GM12878 (cell line): ENCODE measurements around the gene ANO3. TPM values are rescaled to one million over a fixed set of nuclear protein-coding genes. Genes with fewer than 3 reads are reported as not detected.

Experiments used
- ATAC-seq: fragments of 200-7000 bp; cut with Tn5 transposase; 3 replicates; pipeline ENCODE4 v1.9.1; 2020; ENCODE audit warnings: mild to moderate bottlenecking, moderate library complexity
- BruUV-seq: library from RNA; stranded (reverse); fragments of 400-500 nt; replicated peaks from 2 replicates; lab custom pipeline; 2021; lab: Mats Ljungman, UMichigan
- CTCF ChIA-PET: fragments of 300-600 bp; sonication (Branson Sonifier 250); formaldehyde crosslinking; extraction: SDS; loops from one replicate; lab custom pipeline; 2021; ENCODE audit warnings: inconsistent platforms; lab: Yijun Ruan, JAX
- POLR2A ChIA-PET: fragments of 350-600 bp; formaldehyde crosslinking; extraction: SDS; loops from one replicate; lab custom pipeline; 2021; ENCODE audit warnings: inconsistent platforms; lab: Charles Lee
- RAD21 ChIA-PET: fragments of 300-600 bp; sonication (Branson Sonifier 250); formaldehyde crosslinking; loops from one replicate; lab custom pipeline; 2023; ENCODE audit warnings: antibody characterized with exemption; ENCODE audit not compliant: unreplicated experiment; lab: Charles Lee
- SMC1A ChIA-PET: fragments of 300-600 bp; sonication (Branson Sonifier 250); formaldehyde crosslinking; loops from one replicate; lab custom pipeline; 2023; ENCODE audit not compliant: unreplicated experiment, uncharacterized antibody; lab: Charles Lee
- DNase-seq: peaks from one replicate; pipeline ENCODE4 v3.0.0-alpha.2; 2011; ENCODE audit warnings: low read depth, low spot score
- FAIRE-seq: peaks from 3 replicates; lab custom pipeline; 2011; peaks lifted over from hg19 to GRCh38; lab: Jason Lieb, UNC
- H2AFZ ChIP-seq: 2 replicates; pipeline ENCODE4 v1.6.0; 2011; ENCODE audit warnings: low read depth, low read length, control low read depth; ENCODE audit not compliant: control insufficient read depth
- H3K27ac ChIP-seq: 2 replicates; pipeline ENCODE4 v1.5.1; 2011; ENCODE audit warnings: control low read depth; ENCODE audit not compliant: control insufficient read depth, insufficient read depth
- H3K27me3 ChIP-seq, 2 experiments: replicated peaks in 1 of 2; 2 replicates each; pipeline versions ENCODE4 v1.6.0 to v1.6.1; 2011; ENCODE audit warnings: low read length in 1 of 2; ENCODE audit not compliant: control insufficient read depth in 2 of 2, insufficient read depth in 2 of 2
- H3K36me3 ChIP-seq, 2 experiments: 2 replicates each; pipeline ENCODE4 v1.5.1; 2011; ENCODE audit warnings: low read length in 1 of 2; ENCODE audit not compliant: control insufficient read depth in 2 of 2, insufficient read depth in 2 of 2
- H3K4me1 ChIP-seq: 2 replicates; pipeline ENCODE4 v1.6.1; 2011; ENCODE audit warnings: mild to moderate bottlenecking, low read length, moderate library complexity, mixed read lengths; ENCODE audit not compliant: control insufficient read depth, insufficient read depth
- H3K4me2 ChIP-seq: 2 replicates; pipeline ENCODE4 v1.6.0; 2011; ENCODE audit warnings: control low read depth; ENCODE audit not compliant: control insufficient read depth, insufficient read depth
- H3K4me3 ChIP-seq: fragments of 200-600 bp; sonication (generic); 2 replicates; pipeline ENCODE4 v1.5.1; 2016
- H3K79me2 ChIP-seq: 2 replicates; pipeline ENCODE4 v1.6.0; 2011; ENCODE audit warnings: low read length; ENCODE audit not compliant: control insufficient read depth, insufficient read depth
- H3K9ac ChIP-seq: 2 replicates; pipeline ENCODE4 v1.8.0; 2011; ENCODE audit warnings: low read length, control low read depth, mixed read lengths; ENCODE audit not compliant: control insufficient read depth, insufficient read depth
- H3K9me3 ChIP-seq: replicated peaks from 3 replicates; pipeline ENCODE4 v1.5.1; 2011; ENCODE audit warnings: mild to moderate bottlenecking, low read length; ENCODE audit not compliant: control insufficient read depth, insufficient read depth
- H4K20me1 ChIP-seq: 2 replicates; pipeline ENCODE4 v1.6.0; 2011; ENCODE audit not compliant: control insufficient read depth, insufficient read depth
- ASH2L ChIP-seq: fragments of 300-600, 200-600 bp; sonication (generic); IDR thresholded peaks from 2 replicates; pipeline ENCODE4 v1.6.1; 2017; ENCODE audit warnings: low read depth, mild to moderate bottlenecking, borderline replicate concordance
- CREM ChIP-seq: IDR thresholded peaks from 2 replicates; pipeline ENCODE4 v1.6.1; 2014; ENCODE audit warnings: antibody characterized with exemption, low read depth
- EZH2 ChIP-seq: IDR thresholded peaks from 2 replicates; pipeline ENCODE4 v1.6.1; 2012; ENCODE audit warnings: low read depth, mild to moderate bottlenecking, control low read depth, inconsistent platforms, low read length, borderline replicate concordance; ENCODE audit not compliant: control insufficient read depth
- GABPA ChIP-seq: IDR thresholded peaks from 2 replicates; pipeline ENCODE4 v1.6.1; 2014; ENCODE audit warnings: antibody characterized with exemption, low read depth, mild to moderate bottlenecking, inconsistent platforms
- KAT2A ChIP-seq: conservative IDR thresholded peaks from 2 replicates; pipeline ENCODE4 v1.6.1; 2011; ENCODE audit warnings: low read depth, low read length; ENCODE audit not compliant: control insufficient read depth
- LARP7 ChIP-seq: fragments of 450-650 bp; IDR thresholded peaks from 2 replicates; pipeline ENCODE4 v1.6.1; 2017; ENCODE audit warnings: mild to moderate bottlenecking
- MTA3 ChIP-seq: IDR thresholded peaks from 2 replicates; pipeline ENCODE4 v1.6.1; 2012; ENCODE audit warnings: low read length, inconsistent platforms, borderline replicate concordance
- MYB ChIP-seq: fragments of 150-350 bp; IDR thresholded peaks from 2 replicates; pipeline ENCODE4 v1.6.1; 2014; ENCODE audit warnings: mild to moderate bottlenecking, low read depth, low read length, borderline replicate concordance
- NFXL1 ChIP-seq: fragments of 450-650 bp; IDR thresholded peaks from 2 replicates; pipeline ENCODE4 v1.6.1; 2017; ENCODE audit warnings: antibody characterized with exemption, mild to moderate bottlenecking, borderline replicate concordance
- NR2C2 ChIP-seq: IDR thresholded peaks from 2 replicates; pipeline ENCODE4 v1.6.1; 2011; ENCODE audit warnings: borderline replicate concordance, low read depth; ENCODE audit not compliant: control insufficient read depth, insufficient read length
- PML ChIP-seq: IDR thresholded peaks from 2 replicates; pipeline ENCODE4 v1.6.1; 2012; ENCODE audit warnings: low read length, inconsistent platforms
- RAD21 ChIP-seq: IDR thresholded peaks from 2 replicates; pipeline ENCODE4 v1.6.1; 2011; ENCODE audit warnings: mild to moderate bottlenecking, low read depth, low read length, moderate library complexity; ENCODE audit not compliant: insufficient read depth
- SMAD5 ChIP-seq: IDR thresholded peaks from 2 replicates; pipeline ENCODE4 v1.6.1; 2016; ENCODE audit warnings: antibody characterized with exemption, low read depth
- ZNF274 ChIP-seq: IDR thresholded peaks from one replicate; pipeline ENCODE4 v1.8.0; 2011; ENCODE audit not compliant: insufficient read length, insufficient read depth
- WGBS: methylation state at CpG from one replicate; pipeline ENCODE4 v1.1.6; 2016; ENCODE audit warnings: low lambda C conversion rate; ENCODE audit not compliant: insufficient replicate concordance, insufficient coverage; ENCODE audit errors: missing lambda C conversion rate; 5-methylcytosine and 5-hydroxymethylcytosine counted together
- in situ Hi-C: fragments of 300-500 bp; cut with MboI; formaldehyde crosslinking; loops from 9 replicates; pipeline ENCODE4 v1.14.3; 2018; ENCODE audit warnings: mixed read lengths
- intact Hi-C: fragments of 100-400 bp; cut with micrococcal nuclease; formaldehyde crosslinking; loops from one replicate; pipeline ENCODE4 v1.14.2; 2022; ENCODE audit not compliant: unreplicated experiment
- polyA plus RNA-seq, 11 experiments: library from polyadenylated mRNA; depleted of rRNA in 4 of 11; unstranded in 6 of 11; stranded (reverse) in 5 of 11; fragments of >200 nt; fragmentation: Nextera tagmentation in 4 of 11; fragmentation: Illumina TruSeq in 1 of 11; extraction: Ambion mirVana in 4 of 11; extraction: Trizol in 1 of 11; gene quantifications; 1 replicate in 1 of 11; 2 replicates in 10 of 11; pipeline versions ENCODE4 v1.2.1 to v1.2.3, GENCODE V29; 2011 to 2016; ENCODE audit warnings: inconsistent platforms in 2 of 11, missing spikeins in 2 of 11, low read depth in 1 of 11
- total RNA-seq, 4 experiments: library from RNA; depleted of rRNA in 3 of 4; stranded (reverse); fragments of >200 nt in 3 of 4; fragmentation: Illumina TruSeq in 1 of 4; extraction: Trizol in 1 of 4; gene quantifications; 2 replicates each; pipeline versions ENCODE4 v1.2.1 to v1.2.3, GENCODE V29; 2013 to 2021
- TF ChIP-seq, protein P1 (sequence below): fragments of 450-650 bp; IDR thresholded peaks from 2 replicates; pipeline ENCODE4 v1.6.1; 2017; ENCODE audit warnings: mild to moderate bottlenecking, low read depth, inconsistent platforms; ENCODE audit not compliant: poor library complexity, severe bottlenecking

The ANO3 gene
- total and polyA plus RNA-seq, 10 of the 15 experiments (the other 5 are each of a cell fraction or from before 2014, with no cell fraction given): 0.13 to 5.9 (median 0.44) TPM

GRCh38 chr11:26554455-26554854 lies 222.5 kb downstream of the ANO3 start:
- Histone ChIP-seq H4K20me1 (no peaks in the 10 kb centered on the region), H3K9ac (no peak overlapping the region), H3K4me1 (no peaks in the 10 kb centered on the region), H3K4me2 (no peak overlapping the region), H2AFZ (no peak overlapping the region), H3K27ac (no peak overlapping the region), H3K4me3 (no peak overlapping the region), H3K9me3 (no peaks in the 10 kb centered on the region), H3K27me3 (no peaks in the 10 kb centered on the region), H3K36me3 (no peaks in the 10 kb centered on the region), H3K79me2 (no peaks in the 10 kb centered on the region)
- no TSS peak for BruUV-seq
- no peak for ATAC-seq
- POLR2A ChIA-PET: no interaction called here
- WGBS: 32% methylated on average over 5 of the region's 5 CpGs
- SMC1A ChIA-PET: interaction anchor here (1.5 kb wide), 1 partner anchor 29 kb away, joined by 4 read pairs; no protein-coding TSS in a partner anchor
- TF ChIP-seq EZH2 (no peak), CREM (no peak), NR2C2 (no peak), RAD21 (no peak), NFXL1 (no peak), ZNF274 (no peak), PML (no peak), ASH2L (no peak), GABPA (no peak), MYB (no peak), SMAD5 (no peak), MTA3 (no peak), LARP7 (no peak), KAT2A (no peak)
- TF ChIP-seq, protein P1, sequence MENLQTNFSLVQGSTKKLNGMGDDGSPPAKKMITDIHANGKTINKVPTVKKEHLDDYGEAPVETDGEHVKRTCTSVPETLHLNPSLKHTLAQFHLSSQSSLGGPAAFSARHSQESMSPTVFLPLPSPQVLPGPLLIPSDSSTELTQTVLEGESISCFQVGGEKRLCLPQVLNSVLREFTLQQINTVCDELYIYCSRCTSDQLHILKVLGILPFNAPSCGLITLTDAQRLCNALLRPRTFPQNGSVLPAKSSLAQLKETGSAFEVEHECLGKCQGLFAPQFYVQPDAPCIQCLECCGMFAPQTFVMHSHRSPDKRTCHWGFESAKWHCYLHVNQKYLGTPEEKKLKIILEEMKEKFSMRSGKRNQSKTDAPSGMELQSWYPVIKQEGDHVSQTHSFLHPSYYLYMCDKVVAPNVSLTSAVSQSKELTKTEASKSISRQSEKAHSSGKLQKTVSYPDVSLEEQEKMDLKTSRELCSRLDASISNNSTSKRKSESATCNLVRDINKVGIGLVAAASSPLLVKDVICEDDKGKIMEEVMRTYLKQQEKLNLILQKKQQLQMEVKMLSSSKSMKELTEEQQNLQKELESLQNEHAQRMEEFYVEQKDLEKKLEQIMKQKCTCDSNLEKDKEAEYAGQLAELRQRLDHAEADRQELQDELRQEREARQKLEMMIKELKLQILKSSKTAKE: no peak
- intact Hi-C loops (loop anchor here (5.0 to 10.0 kb wide), 2 partner anchors 78 to 220 kb away; partner anchors contain the start of gene ANO3), in situ Hi-C loops (loop anchor here (10.0 kb wide), 1 partner anchor 260 kb away; no protein-coding TSS in a partner anchor)
- RAD21 ChIA-PET: no interaction called here
- no peak for FAIRE-seq
- CTCF ChIA-PET: no interaction called here
- DNase-seq: no peak
